Measurements from ENCODE around the gene TRANK1. TPM values are rescaled to one million over a fixed set of nuclear protein-coding genes. Genes with fewer than 3 reads are reported as not detected.

TRANK1 gene
- total RNA-seq, 4 donors from 2014 or later = 8.7 to 12.6 (median 10.5) TPM

GRCh38 chr3:36973139-36973538, 28.3 kb upstream of the TRANK1 start:
- TF ChIP-seq POLR2A (IDR thresholded peaks at IDR 0.05) = no peak
- no peak for TF ChIP-seq EP300 (IDR thresholded peaks at IDR 0.05)
- TF ChIP-seq CTCF (IDR thresholded peaks at IDR 0.05) = no peak
- no peaks in the 10 kb centered on the region for H3K9me3 ChIP-seq
- WGBS, 2 donors = 96 to 100% methylated on average over 1 of the region's 1 CpG
- H3K27me3 ChIP-seq = no peaks in the 10 kb centered on the region
- H3K27ac ChIP-seq = no peak overlapping the region
- H3K4me1 ChIP-seq = peaks cover 0 to 4% (median 0%) of the 10 kb centered on the region in 4 donors
- H3K36me3 ChIP-seq = peaks cover 0 to 41% (median 0%) of the 10 kb centered on the region in 3 donors
- no peak overlapping the region for H3K4me3 ChIP-seq
- no peak for DNase-seq (ENCODE audit: low spot score in 2 of 2)

GRCh38 chr3:36972163-36972562, 27.3 kb upstream of the TRANK1 start:
- TF ChIP-seq POLR2A (IDR thresholded peaks at IDR 0.05) (no peak), CTCF (IDR thresholded peaks at IDR 0.05) (no peak), EP300 (IDR thresholded peaks at IDR 0.05) (no peak)
- H3K4me3 ChIP-seq = no peak overlapping the region
- 89 to 91% methylated on average over 2 of the region's 2 CpGs for WGBS, 2 donors
- DNase-seq (ENCODE audit: low spot score in 2 of 2) = no peak
- H3K27me3 ChIP-seq = no peaks in the 10 kb centered on the region
- peaks cover 0 to 41% (median 0%) of the 10 kb centered on the region in 3 donors for H3K36me3 ChIP-seq
- no peak overlapping the region for H3K27ac ChIP-seq
- peaks cover 0 to 4% (median 0%) of the 10 kb centered on the region in 4 donors for H3K4me1 ChIP-seq
- no peaks in the 10 kb centered on the region for H3K9me3 ChIP-seq

- WGBS, 2 donors = 24 to 32% methylated on average over 4 of the region's 4 CpGs
- TF ChIP-seq CTCF (IDR thresholded peaks at IDR 0.05) (no peak), EP300 (IDR thresholded peaks at IDR 0.05) (no peak), POLR2A (IDR thresholded peaks at IDR 0.05) (no peak)
Measured at GRCh38 chr3:36969540-36970432, 24.9 kb upstream of the TRANK1 start.

GRCh38 chr3:36969085-36969484, 24.2 kb upstream of the TRANK1 start:
- Histone ChIP-seq H3K4me3 (no peak overlapping the region), H3K27ac (no peak overlapping the region)
- WGBS, 2 donors = 81 to 83% methylated on average over 4 of the region's 4 CpGs

More at GRCh38 chr3:36969540-36970432, 24.9 kb upstream of the TRANK1 start:
- H3K4me1 ChIP-seq = peaks cover 0 to 4% (median 0%) of the 10 kb centered on the region in 4 donors
- H3K9me3 ChIP-seq = no peaks in the 10 kb centered on the region
- H3K27ac ChIP-seq = no peak overlapping the region
- no peaks in the 10 kb centered on the region for H3K27me3 ChIP-seq
- no peak overlapping the region for H3K4me3 ChIP-seq
- H3K36me3 ChIP-seq = peaks cover 0 to 24% (median 0%) of the 10 kb centered on the region in 3 donors
- no peak for DNase-seq (ENCODE audit: low spot score in 2 of 2)

More at GRCh38 chr3:36969085-36969484, 24.2 kb upstream of the TRANK1 start:
- Histone ChIP-seq H3K4me1 (peaks cover 0 to 4% (median 0%) of the 10 kb centered on the region in 4 donors), H3K9me3 (no peaks in the 10 kb centered on the region), H3K27me3 (no peaks in the 10 kb centered on the region), H3K36me3 (peaks cover 0 to 17% (median 0%) of the 10 kb centered on the region in 3 donors)
- DNase-seq (ENCODE audit: low spot score in 2 of 2) = no peak
- TF ChIP-seq CTCF (IDR thresholded peaks at IDR 0.05) (no peak), POLR2A (IDR thresholded peaks at IDR 0.05) (no peak), EP300 (IDR thresholded peaks at IDR 0.05) (no peak)
